C4-2B (cell line): ENCODE data around the gene SH3RF3.

Experiments
- ZFX ChIP-seq: fragments of 450-650 bp; IDR thresholded peaks from 2 replicates; pipeline ENCODE4 v1.6.1; 2017
- TF ChIP-seq, protein P1 (sequence below): fragments of 450-650 bp; conservative IDR thresholded peaks from 2 replicates; pipeline ENCODE4 v1.5.1; 2017; ENCODE audit warnings: mild to moderate bottlenecking

DNA sequence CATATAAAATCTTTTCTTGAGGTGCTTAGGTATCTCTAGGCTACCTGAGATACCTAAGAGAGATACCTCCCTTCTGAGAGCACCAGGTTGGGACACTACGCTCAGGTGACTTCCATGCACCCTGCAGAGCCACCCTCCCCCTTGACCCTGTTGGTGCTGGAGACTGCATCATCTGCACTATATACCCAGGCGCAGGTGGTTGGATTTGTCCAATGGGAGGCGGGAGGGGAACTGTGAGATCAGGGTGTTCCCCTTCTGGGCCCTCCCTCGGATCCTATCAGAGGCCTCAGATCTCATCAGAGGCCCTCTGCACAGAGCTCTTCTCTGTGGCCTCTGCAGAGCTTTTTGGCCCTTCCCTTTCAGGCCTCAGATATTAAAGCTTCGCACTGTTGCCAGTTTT is 158.4 kb downstream of the SH3RF3 start:
- TF ChIP-seq, protein P1, sequence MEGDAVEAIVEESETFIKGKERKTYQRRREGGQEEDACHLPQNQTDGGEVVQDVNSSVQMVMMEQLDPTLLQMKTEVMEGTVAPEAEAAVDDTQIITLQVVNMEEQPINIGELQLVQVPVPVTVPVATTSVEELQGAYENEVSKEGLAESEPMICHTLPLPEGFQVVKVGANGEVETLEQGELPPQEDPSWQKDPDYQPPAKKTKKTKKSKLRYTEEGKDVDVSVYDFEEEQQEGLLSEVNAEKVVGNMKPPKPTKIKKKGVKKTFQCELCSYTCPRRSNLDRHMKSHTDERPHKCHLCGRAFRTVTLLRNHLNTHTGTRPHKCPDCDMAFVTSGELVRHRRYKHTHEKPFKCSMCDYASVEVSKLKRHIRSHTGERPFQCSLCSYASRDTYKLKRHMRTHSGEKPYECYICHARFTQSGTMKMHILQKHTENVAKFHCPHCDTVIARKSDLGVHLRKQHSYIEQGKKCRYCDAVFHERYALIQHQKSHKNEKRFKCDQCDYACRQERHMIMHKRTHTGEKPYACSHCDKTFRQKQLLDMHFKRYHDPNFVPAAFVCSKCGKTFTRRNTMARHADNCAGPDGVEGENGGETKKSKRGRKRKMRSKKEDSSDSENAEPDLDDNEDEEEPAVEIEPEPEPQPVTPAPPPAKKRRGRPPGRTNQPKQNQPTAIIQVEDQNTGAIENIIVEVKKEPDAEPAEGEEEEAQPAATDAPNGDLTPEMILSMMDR = no peak
- no peak for TF ChIP-seq ZFX
